ENCODE data around the gene NOL11.

DNA sequence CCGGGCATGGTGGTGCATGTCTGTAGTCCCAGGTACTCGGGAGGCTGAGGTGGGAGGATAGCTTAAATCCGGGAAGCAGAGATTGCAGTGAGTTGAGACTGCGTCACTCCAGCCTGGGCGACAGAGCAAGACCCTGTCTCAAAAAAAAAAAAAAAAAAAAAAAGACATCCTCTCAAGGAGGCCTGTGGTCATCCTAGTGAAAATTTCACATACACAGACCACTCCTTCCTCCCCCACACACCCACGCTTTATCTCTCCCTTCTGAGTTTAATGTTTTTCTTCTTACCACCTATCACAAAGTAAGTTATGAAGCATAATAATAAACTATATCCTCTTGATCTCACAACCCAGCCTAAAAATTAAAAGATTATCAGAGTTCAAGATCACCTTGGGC lies 1.3 kb upstream of the NOL11 start:
- TF ChIP-seq YY1 (tag by site-specific recombination; IDR thresholded peaks at IDR 0.05) (no peak), ZNF48 (tag by site-specific recombination; IDR thresholded peaks at IDR 0.05) (no peak), ZBTB20 (tag by site-specific recombination; IDR thresholded peaks at IDR 0.05) (no peak), ZBTB48 (tag by site-specific recombination; IDR thresholded peaks at IDR 0.05) (no peak)
- TF ChIP-seq, protein P1, sequence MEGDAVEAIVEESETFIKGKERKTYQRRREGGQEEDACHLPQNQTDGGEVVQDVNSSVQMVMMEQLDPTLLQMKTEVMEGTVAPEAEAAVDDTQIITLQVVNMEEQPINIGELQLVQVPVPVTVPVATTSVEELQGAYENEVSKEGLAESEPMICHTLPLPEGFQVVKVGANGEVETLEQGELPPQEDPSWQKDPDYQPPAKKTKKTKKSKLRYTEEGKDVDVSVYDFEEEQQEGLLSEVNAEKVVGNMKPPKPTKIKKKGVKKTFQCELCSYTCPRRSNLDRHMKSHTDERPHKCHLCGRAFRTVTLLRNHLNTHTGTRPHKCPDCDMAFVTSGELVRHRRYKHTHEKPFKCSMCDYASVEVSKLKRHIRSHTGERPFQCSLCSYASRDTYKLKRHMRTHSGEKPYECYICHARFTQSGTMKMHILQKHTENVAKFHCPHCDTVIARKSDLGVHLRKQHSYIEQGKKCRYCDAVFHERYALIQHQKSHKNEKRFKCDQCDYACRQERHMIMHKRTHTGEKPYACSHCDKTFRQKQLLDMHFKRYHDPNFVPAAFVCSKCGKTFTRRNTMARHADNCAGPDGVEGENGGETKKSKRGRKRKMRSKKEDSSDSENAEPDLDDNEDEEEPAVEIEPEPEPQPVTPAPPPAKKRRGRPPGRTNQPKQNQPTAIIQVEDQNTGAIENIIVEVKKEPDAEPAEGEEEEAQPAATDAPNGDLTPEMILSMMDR (tag by site-specific recombination; IDR thresholded peaks at IDR 0.05): no peak
- TF ChIP-seq, protein P2, sequence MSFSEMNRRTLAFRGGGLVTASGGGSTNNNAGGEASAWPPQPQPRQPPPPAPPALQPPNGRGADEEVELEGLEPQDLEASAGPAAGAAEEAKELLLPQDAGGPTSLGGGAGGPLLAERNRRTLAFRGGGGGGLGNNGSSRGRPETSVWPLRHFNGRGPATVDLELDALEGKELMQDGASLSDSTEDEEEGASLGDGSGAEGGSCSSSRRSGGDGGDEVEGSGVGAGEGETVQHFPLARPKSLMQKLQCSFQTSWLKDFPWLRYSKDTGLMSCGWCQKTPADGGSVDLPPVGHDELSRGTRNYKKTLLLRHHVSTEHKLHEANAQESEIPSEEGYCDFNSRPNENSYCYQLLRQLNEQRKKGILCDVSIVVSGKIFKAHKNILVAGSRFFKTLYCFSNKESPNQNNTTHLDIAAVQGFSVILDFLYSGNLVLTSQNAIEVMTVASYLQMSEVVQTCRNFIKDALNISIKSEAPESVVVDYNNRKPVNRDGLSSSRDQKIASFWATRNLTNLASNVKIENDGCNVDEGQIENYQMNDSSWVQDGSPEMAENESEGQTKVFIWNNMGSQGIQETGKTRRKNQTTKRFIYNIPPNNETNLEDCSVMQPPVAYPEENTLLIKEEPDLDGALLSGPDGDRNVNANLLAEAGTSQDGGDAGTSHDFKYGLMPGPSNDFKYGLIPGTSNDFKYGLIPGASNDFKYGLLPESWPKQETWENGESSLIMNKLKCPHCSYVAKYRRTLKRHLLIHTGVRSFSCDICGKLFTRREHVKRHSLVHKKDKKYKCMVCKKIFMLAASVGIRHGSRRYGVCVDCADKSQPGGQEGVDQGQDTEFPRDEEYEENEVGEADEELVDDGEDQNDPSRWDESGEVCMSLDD (tag by site-specific recombination; IDR thresholded peaks at IDR 0.05): no peak
